Measurements from ENCODE around the gene PLIN3.
"Not testable (repeated sequence)": the region's sequence is repeated elsewhere in the genome, so short reads cannot be mapped to it uniquely, and the experiment has no call there.

The PLIN3 gene

DNA sequence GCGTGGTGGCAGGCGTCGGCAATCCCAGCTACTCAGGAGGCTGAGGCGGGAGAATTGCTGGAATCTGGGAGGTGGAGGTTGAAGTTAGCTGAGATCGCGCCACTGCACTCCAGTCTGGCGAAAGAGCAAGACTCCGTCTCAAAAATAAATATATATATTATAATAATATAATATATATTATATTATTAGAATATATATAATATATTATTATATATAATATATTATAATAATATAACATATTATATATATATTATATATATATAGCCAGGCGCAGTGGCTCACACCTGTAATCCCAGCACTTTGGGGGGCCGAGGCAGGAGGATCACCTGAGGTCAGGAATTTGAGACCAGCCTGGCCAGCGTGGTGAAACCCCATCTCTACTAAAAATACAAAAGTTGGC lies 25.5 kb upstream of the PLIN3 start:
- not testable (repeated sequence) for DNase-seq (ENCODE audit: low read depth, low spot score); H3K27ac ChIP-seq

- H3K27ac ChIP-seq, result no peak overlapping the region
- no peak for DNase-seq (ENCODE audit: low read depth, low spot score)
Observed at GRCh38 chr19:4891066-4891465, 23.6 kb upstream of the PLIN3 start.

- peak overlapping the region; percentile 66 for H3K27ac ChIP-seq
- DNase-seq (ENCODE audit: low read depth, low spot score), result peak; percentile 70
Observed at GRCh38 chr19:4889034-4889815, 21.8 kb upstream of the PLIN3 start.

GRCh38 chr19:4887803-4888202 lies 20.3 kb upstream of the PLIN3 start:
- not testable (repeated sequence) for H3K27ac ChIP-seq; DNase-seq (ENCODE audit: low read depth, low spot score)

GRCh38 chr19:4884993-4885392 lies 17.5 kb upstream of the PLIN3 start:
- DNase-seq (ENCODE audit: low read depth, low spot score); H3K27ac ChIP-seq: not testable (repeated sequence)

- H3K27ac ChIP-seq, result not testable (repeated sequence)
Observed at GRCh38 chr19:4882874-4883273, 15.4 kb upstream of the PLIN3 start.

DNA sequence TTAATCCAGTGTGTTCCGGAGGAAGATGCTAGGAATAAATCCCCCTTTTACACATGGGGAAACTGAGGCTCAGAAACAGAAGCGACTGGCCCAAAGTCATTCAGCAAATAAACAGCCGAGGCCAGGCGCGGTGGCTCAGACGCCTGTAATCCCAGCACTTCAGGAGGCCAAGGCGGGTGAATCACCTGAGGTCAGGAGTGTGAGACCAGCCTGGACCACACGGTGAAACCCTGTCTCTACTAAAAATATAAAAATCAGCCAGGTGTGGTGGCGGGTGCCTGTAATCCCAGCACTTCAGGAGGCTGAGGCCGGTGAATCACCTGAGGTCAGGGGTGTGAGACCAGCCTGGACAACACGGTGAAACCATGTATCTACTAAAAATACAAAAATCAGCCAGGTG lies 11.6 kb upstream of the PLIN3 start:
- no peak overlapping the region for H3K27ac ChIP-seq
- no peak for DNase-seq (ENCODE audit: low read depth, low spot score)

More at GRCh38 chr19:4882874-4883273, 15.4 kb upstream of the PLIN3 start:
- not testable (repeated sequence) for DNase-seq (ENCODE audit: low read depth, low spot score)

DNA sequence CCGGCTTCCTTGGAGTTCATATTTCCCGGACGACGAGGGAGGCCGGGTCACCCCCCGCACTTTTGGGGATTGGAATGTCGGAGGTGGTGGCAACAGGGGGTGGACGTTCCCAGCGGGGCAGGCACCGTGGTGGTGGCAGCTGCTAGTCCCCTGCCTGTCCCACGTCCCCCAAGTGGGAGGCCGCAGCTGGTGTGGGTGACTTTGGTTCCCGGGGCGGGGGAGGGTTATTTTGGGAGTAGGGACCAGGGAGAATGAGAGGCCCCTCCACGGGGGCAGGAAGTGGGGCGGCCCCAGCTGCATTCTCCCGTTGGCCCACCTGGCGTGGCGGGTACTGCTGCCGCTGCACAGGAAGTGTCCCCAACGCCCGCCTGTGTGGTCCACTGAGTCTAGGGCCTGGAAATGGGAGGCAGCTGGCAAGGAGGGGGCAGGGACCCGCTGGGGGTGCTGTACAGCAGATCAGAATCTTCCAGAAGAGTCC lies 11.1 kb upstream of the PLIN3 start:
- DNase-seq (ENCODE audit: low read depth, low spot score), result no peak
- H3K27ac ChIP-seq, result no peak overlapping the region

DNA sequence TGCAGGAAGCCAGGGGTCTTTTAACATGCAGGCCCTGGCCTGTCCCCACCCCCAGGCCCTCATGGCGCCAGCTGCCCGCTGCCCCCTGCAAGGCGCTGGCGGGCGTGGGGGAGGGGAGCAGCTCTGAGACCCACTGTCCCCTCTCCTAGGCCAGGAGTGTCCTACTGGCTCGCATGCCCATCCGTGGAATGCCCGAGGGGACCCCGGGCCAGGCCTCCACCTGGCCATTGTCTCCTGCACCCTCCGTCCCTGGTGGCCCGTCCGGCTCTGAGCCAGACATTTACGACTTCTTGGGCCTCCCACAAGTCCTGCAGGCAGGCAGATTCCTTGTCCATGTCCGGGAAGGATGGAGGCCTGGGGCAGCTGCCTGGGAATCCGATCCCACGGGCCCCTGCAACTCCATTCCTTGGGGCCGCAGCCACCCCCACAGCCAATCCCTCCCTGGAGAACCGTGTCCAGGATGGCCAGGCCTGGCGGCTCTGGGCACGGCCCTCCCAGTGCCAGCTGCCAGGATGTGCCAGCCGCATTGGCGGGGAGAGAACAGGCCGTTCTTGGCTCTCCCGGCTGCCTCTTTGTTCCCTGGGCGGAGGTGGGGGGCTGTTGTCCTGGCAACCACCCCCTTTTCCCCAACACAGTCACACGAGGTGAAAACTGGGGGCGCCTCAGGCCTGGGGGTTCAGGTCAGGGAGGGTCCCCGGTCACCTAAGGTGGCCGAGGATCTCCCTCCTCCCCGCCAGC lies 10.5 kb upstream of the PLIN3 start:
- H3K27ac ChIP-seq, result no peak overlapping the region
- DNase-seq (ENCODE audit: low read depth, low spot score), result no peak

- no peak overlapping the region for H3K27ac ChIP-seq
- DNase-seq (ENCODE audit: low read depth, low spot score), result no peak
Observed at GRCh38 chr19:4873930-4874329, 6.5 kb upstream of the PLIN3 start.

- no peak for DNase-seq (ENCODE audit: low read depth, low spot score)
- peak overlapping the region; percentile 31 for H3K27ac ChIP-seq
Observed at GRCh38 chr19:4871711-4872110, 4.2 kb upstream of the PLIN3 start.

DNA sequence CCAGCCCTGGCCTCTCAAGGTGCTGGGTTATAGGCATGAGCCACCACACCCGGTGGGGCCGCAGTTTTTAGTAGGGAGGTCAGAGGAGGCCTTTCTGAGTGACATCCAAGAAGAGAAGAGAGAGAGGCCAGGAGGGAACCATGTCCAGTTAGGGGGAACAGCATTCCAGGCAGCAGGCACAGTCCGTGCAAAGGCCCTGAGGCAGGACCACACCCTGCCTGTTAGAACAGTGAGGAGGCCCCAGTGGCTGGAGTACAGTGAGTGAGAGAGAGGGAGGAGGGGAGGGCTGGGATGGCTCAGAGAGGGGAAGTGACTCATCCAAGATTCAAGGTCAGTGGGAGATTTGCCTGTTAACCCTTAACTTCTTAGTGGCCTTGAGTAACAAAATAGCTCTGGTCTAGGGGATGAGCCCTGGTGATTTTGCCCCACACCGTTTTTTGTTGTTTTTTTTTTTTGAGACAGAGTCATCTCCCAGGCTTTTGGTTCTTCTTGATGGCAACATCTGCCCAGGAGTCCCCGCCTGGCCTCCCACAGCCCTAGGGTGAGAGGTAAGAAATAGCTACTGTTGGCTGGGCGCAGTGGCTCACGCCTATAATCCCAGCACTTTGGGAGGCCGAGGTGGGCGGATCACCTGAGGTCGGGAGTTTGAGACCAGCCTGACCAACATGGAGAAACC lies 2.7 kb upstream of the PLIN3 start:
- DNase-seq (ENCODE audit: low read depth, low spot score), result peak; percentile 66
- H3K27ac ChIP-seq, result peak overlapping the region; percentile 90

- H3K27ac ChIP-seq, result peak overlapping the region; percentile 90
- DNase-seq (ENCODE audit: low read depth, low spot score), result no peak
Observed at GRCh38 chr19:4868286-4868834, 893 bp upstream of the PLIN3 start.

- H3K27ac ChIP-seq, result peak overlapping the region; percentile 90
- no peak for DNase-seq (ENCODE audit: low read depth, low spot score)
Observed at GRCh38 chr19:4866595-4867424, 657 bp downstream of the PLIN3 start.

DNA sequence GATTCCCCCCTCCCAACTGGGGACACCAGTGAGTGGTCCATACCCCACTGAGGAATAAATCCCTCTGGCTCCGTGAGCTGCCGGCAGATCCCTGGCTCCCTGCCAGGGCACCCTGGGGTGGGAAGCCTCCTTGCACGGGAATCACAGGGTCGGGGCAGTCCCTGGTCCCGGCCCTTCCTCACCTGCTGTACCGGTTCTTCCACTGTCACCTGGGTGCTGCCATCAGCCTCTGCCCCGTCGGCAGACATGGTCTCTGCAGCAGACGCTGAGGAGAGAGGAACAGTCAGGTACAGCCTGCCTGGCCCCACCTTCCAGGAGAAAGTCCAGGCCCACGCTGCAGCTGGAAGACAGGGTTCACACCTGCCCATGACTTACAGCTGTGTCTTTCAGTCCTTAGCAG lies 6.3 kb downstream of the PLIN3 start:
- no peak overlapping the region for H3K27ac ChIP-seq
- no peak for DNase-seq (ENCODE audit: low read depth, low spot score)

DNA sequence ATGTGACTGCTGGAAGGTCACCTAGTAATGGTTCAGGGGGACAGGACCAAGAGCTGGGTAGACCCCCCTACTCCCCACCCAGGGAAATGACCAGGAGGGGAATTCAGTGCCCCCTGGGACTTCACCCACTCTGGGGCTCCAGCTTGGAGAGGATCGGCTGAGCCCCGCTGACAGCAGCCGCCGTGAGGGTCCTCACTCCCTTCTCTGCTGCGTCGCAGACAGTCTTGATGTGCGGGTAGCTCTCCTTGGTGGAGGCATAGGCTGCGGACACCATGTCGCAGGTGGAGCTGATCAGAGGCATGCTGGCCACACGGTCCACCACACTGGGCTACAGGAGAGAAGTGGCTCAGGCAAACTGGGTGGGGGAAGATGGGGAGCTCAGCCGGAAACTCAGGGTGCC lies 7.8 kb downstream of the PLIN3 start:
- H3K27ac ChIP-seq, result no peak overlapping the region
- no peak for DNase-seq (ENCODE audit: low read depth, low spot score)

DNA sequence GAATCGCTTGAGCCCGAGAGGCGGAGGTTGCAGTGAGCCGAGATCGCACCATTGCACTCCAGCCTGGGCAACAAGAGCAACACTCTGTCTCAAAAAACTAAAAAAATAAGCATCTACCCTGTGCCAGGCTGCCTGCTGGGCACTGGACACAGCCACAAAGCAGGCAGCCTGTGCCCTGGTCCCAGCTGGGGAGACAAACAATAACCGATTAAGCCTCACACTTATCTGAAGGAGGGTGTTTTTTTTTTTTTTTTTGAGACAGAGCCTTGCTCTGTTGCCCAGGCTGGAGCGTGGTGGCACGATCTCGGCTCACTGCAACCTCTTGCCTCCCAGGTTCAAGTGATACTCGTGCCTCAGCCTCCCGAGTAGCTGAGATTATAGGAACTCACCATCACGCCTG lies 11.0 kb downstream of the PLIN3 start:
- DNase-seq (ENCODE audit: low read depth, low spot score); H3K27ac ChIP-seq: not testable (repeated sequence)

GRCh38 chr19:4853506-4853905 lies 14.0 kb downstream of the PLIN3 start:
- DNase-seq (ENCODE audit: low read depth, low spot score), result not testable (repeated sequence)

GRCh38 chr19:4852484-4852883 lies 15.0 kb downstream of the PLIN3 start:
- DNase-seq (ENCODE audit: low read depth, low spot score), result no peak
- no peak overlapping the region for H3K27ac ChIP-seq

More at GRCh38 chr19:4853506-4853905, 14.0 kb downstream of the PLIN3 start:
- H3K27ac ChIP-seq, result not testable (repeated sequence)
